KMS-11 (cell line): ENCODE data around the gene ABCG5.

Experiments
- H2AFZ ChIP-seq: fragments of 200-600 bp; sonication (generic); 2 replicates; pipeline ENCODE4 v1.6.1; 2016; ENCODE audit warnings: antibody characterized with exemption, mixed run types, low read depth
- H3K27ac ChIP-seq: fragments of 200-600 bp; sonication (generic); 2 replicates; pipeline ENCODE4 v1.6.1; 2016; ENCODE audit warnings: mild to moderate bottlenecking, mixed run types
- H3K27me3 ChIP-seq: fragments of 200-600 bp; sonication (generic); 2 replicates; pipeline ENCODE4 v1.6.1; 2017; ENCODE audit warnings: mild to moderate bottlenecking, low read depth, mixed run types, moderate library complexity; ENCODE audit not compliant: insufficient read depth
- H3K36me3 ChIP-seq: fragments of 200-600 bp; sonication (generic); 2 replicates; pipeline ENCODE4 v1.6.1; 2017; ENCODE audit warnings: mild to moderate bottlenecking, mixed run types; ENCODE audit not compliant: insufficient read depth
- H3K4me1 ChIP-seq: fragments of 200-600 bp; sonication (generic); 2 replicates; pipeline ENCODE4 v1.6.1; 2016; ENCODE audit warnings: mild to moderate bottlenecking, low read depth, mixed run types; ENCODE audit not compliant: poor library complexity, severe bottlenecking
- H3K4me2 ChIP-seq: fragments of 200-600 bp; sonication (generic); 2 replicates; pipeline ENCODE4 v1.7.0; 2016; ENCODE audit warnings: mild to moderate bottlenecking, mixed run types
- H3K4me3 ChIP-seq: fragments of 200-600 bp; sonication (generic); IDR thresholded peaks from 2 replicates; pipeline ENCODE4 v1.6.1; 2017; ENCODE audit warnings: low read depth, low read length, mixed read lengths; ENCODE audit not compliant: insufficient read depth
- H3K79me2 ChIP-seq: fragments of 200-600 bp; sonication (generic); 2 replicates; pipeline ENCODE4 v1.6.1; 2016; ENCODE audit warnings: low read depth, mixed run types; ENCODE audit not compliant: insufficient read depth
- H3K9ac ChIP-seq: fragments of 200-600 bp; sonication (generic); 2 replicates; pipeline ENCODE4 v1.6.1; 2016; ENCODE audit warnings: mild to moderate bottlenecking, mixed run types
- H4K20me1 ChIP-seq: fragments of 200-600 bp; sonication (generic); 2 replicates; pipeline ENCODE4 v1.6.1; 2016; ENCODE audit warnings: mild to moderate bottlenecking, mixed run types; ENCODE audit not compliant: insufficient read depth
- TF ChIP-seq, protein P1 (sequence below): fragments of 200-600 bp; sonication (generic); conservative IDR thresholded peaks from 2 replicates; pipeline ENCODE4 v1.6.1; 2017; ENCODE audit warnings: low read depth, mild to moderate bottlenecking, antibody characterized with exemption, low read length, moderate library complexity, mixed read lengths

The ABCG5 gene

DNA sequence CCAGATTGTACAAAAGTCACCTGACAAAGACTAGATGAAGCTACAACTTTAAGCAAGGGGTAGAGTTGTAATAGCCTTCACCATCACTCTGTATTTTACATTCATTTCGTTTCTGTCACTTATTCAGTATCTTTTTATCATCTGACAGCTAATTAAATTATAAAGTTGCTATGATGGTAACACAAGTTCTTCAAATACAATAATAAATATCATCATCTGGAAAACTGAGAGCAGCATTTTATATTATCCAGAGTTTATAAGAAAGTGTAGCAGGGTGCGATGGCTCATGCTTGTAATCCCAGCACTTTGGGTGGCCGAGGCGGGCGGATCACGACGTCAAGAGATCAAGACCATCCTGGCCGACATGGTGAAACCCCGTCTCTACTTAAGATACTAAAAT lies 43.7 kb downstream of the ABCG5 start:
- Histone ChIP-seq H3K79me2 (no peaks in the 10 kb centered on the region), H3K4me2 (no peak overlapping the region), H3K27ac (no peak overlapping the region), H3K4me1 (no peaks in the 10 kb centered on the region), H4K20me1 (no peaks in the 10 kb centered on the region), H3K9ac (no peak overlapping the region), H3K36me3 (no peaks in the 10 kb centered on the region), H2AFZ (no peak overlapping the region), H3K4me3 (no peak overlapping the region), H3K27me3 (no peaks in the 10 kb centered on the region)
- TF ChIP-seq, protein P1, sequence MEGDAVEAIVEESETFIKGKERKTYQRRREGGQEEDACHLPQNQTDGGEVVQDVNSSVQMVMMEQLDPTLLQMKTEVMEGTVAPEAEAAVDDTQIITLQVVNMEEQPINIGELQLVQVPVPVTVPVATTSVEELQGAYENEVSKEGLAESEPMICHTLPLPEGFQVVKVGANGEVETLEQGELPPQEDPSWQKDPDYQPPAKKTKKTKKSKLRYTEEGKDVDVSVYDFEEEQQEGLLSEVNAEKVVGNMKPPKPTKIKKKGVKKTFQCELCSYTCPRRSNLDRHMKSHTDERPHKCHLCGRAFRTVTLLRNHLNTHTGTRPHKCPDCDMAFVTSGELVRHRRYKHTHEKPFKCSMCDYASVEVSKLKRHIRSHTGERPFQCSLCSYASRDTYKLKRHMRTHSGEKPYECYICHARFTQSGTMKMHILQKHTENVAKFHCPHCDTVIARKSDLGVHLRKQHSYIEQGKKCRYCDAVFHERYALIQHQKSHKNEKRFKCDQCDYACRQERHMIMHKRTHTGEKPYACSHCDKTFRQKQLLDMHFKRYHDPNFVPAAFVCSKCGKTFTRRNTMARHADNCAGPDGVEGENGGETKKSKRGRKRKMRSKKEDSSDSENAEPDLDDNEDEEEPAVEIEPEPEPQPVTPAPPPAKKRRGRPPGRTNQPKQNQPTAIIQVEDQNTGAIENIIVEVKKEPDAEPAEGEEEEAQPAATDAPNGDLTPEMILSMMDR: no peak

DNA sequence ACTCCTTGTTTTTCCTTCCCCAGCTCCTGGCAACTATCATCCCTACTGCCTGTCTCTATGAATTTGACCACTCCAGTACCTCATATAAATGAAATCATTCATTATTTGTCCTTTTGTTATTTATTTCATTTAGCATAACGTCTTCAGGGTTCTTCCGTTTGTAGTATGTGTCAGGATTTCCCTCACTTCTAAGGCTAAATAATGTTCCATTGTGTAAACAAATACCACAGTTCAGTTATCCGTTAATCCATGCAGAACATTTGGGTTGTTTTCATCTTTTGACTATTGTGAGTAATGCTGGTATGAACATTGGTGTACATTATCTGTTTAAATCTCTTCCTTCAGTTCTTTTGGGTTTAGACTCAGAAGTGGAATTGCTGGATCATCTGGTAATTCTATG lies 46.0 kb downstream of the ABCG5 start:
- Histone ChIP-seq H3K4me2 (no peak overlapping the region), H3K27me3 (no peaks in the 10 kb centered on the region), H3K4me1 (no peaks in the 10 kb centered on the region), H3K36me3 (no peaks in the 10 kb centered on the region), H2AFZ (no peak overlapping the region), H3K4me3 (no peak overlapping the region), H3K27ac (no peak overlapping the region), H3K9ac (no peak overlapping the region), H3K79me2 (no peaks in the 10 kb centered on the region), H4K20me1 (no peaks in the 10 kb centered on the region)
- TF ChIP-seq, protein P1: no peak

DNA sequence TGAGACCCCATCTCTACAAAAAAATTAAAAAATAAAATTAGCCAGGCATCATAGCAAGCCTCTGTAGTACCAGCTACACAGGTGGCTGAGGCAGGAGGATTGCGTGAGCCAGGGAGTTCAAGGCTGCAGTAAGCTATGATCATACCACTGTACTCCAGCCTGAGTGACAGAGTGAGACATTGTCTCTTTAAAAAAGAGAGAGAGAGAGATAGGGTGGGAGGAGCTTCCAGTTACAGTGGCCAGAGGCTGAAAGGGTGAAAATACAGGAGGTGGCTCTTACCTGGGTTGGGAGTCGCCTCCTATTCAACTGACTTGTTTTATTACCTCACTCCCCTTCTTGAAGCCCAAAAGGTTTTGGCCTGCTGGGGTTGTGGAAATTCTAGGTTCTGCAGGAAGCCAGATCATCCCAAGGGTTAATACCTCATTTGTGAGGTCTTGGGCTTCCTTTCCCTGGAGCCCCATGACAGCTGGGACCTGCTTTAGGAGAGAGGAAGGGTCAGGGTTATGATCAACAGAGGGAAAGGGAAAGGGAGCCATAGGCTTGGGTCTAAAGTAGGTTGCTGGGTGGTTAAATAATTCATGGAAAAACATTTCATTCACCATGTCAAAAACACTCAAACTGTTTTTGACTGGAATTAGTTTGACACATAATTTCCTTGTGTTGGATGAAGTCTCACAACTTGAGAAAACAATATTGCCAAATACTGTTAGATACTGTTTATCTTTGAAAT lies 47.4 kb downstream of the ABCG5 start:
- H3K27me3 ChIP-seq: no peaks in the 10 kb centered on the region
- H3K9ac ChIP-seq: no peak overlapping the region
- no peak overlapping the region for H3K4me3 ChIP-seq
- TF ChIP-seq, protein P1: no peak
- no peak overlapping the region for H3K27ac ChIP-seq
- H3K36me3 ChIP-seq: no peaks in the 10 kb centered on the region
- H3K4me2 ChIP-seq: no peak overlapping the region
- no peak overlapping the region for H2AFZ ChIP-seq
- no peaks in the 10 kb centered on the region for H3K4me1 ChIP-seq
- H3K79me2 ChIP-seq: no peaks in the 10 kb centered on the region
- H4K20me1 ChIP-seq: no peaks in the 10 kb centered on the region

DNA sequence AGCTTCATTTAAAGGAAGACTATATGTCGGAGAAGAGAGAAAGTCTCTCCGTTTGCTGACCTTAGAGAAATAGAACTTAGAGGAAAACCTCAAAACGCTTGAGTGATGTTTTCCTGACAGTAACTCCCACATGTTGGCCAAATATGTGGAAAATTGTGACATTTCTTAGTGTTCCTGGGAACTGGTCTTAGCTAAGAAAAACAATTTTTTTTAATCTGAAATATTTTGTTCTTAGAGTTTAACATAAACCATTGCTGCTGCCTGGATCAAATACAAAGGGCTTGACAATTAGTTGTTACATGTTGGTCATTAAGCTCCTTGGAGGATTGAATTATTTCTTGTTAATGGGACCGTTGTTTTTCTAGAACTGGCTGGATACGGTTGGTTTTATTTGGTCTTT lies 48.5 kb downstream of the ABCG5 start:
- Histone ChIP-seq H3K27me3 (no peaks in the 10 kb centered on the region), H4K20me1 (no peaks in the 10 kb centered on the region), H3K9ac (no peak overlapping the region), H3K79me2 (no peaks in the 10 kb centered on the region), H3K4me3 (no peak overlapping the region), H3K27ac (no peak overlapping the region), H3K4me2 (no peak overlapping the region), H3K36me3 (no peaks in the 10 kb centered on the region), H2AFZ (no peak overlapping the region), H3K4me1 (no peaks in the 10 kb centered on the region)
- TF ChIP-seq, protein P1: no peak
